Muscle layer of duodenum (tissue), 2 donors: ENCODE results near the gene ATXN7L3.
A peak's percentile ranks its signal among the peaks of the same experiment; 100 is the strongest.

Experiments
- H3K27ac ChIP-seq: one replicate; pipeline ENCODE4 v1.7.0; 2013; ENCODE audit warnings: mild to moderate bottlenecking, low read length
- H3K27me3 ChIP-seq: one replicate; pipeline ENCODE4 v1.7.0; 2013; ENCODE audit warnings: low read depth, mild to moderate bottlenecking, control low read depth, low read length
- H3K36me3 ChIP-seq, 2 donors: one replicate each; pipeline ENCODE4 v1.7.0; 2013; ENCODE audit warnings: low read length in 2 of 2, control low read depth in 1 of 2, mild to moderate bottlenecking in 1 of 2; ENCODE audit not compliant: insufficient read depth in 2 of 2, control insufficient read depth in 1 of 2
- H3K4me1 ChIP-seq, 2 donors: one replicate each; pipeline ENCODE4 v1.7.0; 2013; ENCODE audit warnings: low read length in 2 of 2, mild to moderate bottlenecking in 2 of 2, control low read depth in 1 of 2, moderate library complexity in 1 of 2; ENCODE audit not compliant: insufficient read depth in 2 of 2, control insufficient read depth in 1 of 2
- H3K4me3 ChIP-seq, 2 donors: one replicate each; pipeline ENCODE4 v1.7.0; 2013; ENCODE audit warnings: low read length in 2 of 2, low read depth in 1 of 2, mild to moderate bottlenecking in 1 of 2
- H3K9me3 ChIP-seq, 2 donors: one replicate each; pipeline ENCODE4 v1.7.0; 2013; ENCODE audit warnings: low read length in 2 of 2, control low read depth in 1 of 2, mild to moderate bottlenecking in 1 of 2; ENCODE audit not compliant: control insufficient read depth in 1 of 2
- donor health status: healthy.

ATXN7L3 gene

DNA sequence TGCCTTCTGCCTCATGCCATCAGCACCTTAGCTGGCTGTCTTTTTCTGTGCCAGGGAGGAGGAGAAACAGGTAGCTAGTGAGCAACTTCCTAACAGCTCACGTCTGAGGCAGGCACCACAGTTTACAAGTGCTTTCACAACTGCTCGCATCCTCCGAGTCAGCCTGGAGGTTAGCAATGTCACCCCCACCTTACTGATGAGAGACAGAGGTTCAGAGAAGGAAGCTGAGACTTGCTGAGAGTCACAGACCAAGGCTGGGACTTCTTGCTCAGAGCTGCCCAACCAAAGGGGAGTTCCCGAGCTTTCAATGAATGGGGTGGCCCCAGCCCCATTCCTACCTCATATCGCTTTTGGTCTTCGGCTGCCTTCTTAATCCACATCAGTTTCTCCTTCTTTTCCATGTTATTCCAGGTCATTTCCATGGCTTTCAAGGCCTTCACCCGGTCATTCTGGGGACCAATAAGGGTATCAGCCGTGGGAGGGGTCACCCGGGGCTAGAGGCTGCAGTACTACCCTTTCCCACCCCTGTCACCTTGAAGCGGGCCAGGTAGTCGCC, 10.2 kb upstream of the ATXN7L3 start:
- no peaks in the 10 kb centered on the region for H3K9me3 ChIP-seq
- no peak overlapping the region for H3K4me3 ChIP-seq
- H3K36me3 ChIP-seq = peaks cover 43 to 58% of the 10 kb centered on the region in 2 donors
- H3K27me3 ChIP-seq = no peaks in the 10 kb centered on the region
- peak overlapping the region; percentile 31 for H3K27ac ChIP-seq
- H3K4me1 ChIP-seq = peaks cover 2 to 19% of the 10 kb centered on the region in 2 donors

DNA sequence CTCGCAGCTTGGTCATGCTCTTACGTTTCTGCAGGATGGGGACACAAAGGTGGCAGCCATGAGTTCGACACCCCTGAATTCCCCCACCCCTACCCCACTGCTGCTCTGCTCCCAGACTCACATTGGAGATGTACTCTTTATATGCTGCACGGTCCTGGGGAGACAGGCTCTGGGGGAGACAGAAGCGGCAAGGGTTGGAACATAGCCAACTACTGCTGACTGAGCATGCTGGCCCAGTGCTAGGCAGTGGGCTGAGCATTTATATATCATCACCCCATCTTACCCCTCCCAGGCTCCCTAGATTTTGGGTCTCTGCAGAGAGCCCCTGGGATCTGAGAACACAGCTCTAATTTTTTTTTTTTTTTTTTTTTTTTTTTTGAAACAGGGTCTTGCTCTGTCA, 8.1 kb upstream of the ATXN7L3 start:
- peaks cover 29 to 47% of the 10 kb centered on the region in 2 donors for H3K36me3 ChIP-seq
- H3K9me3 ChIP-seq = no peaks in the 10 kb centered on the region
- H3K4me1 ChIP-seq = peaks cover 9 to 22% of the 10 kb centered on the region in 2 donors
- H3K27me3 ChIP-seq = no peaks in the 10 kb centered on the region
- H3K27ac ChIP-seq = no peak overlapping the region
- H3K4me3 ChIP-seq = no peak overlapping the region

GRCh38 chr17:44207319-44207718, 7.6 kb upstream of the ATXN7L3 start:
- Histone ChIP-seq H3K27ac (no peak overlapping the region), H3K9me3 (no peaks in the 10 kb centered on the region), H3K27me3 (no peaks in the 10 kb centered on the region), H3K4me1 (peaks cover 9 to 22% of the 10 kb centered on the region in 2 donors), H3K4me3 (no peak overlapping the region), H3K36me3 (peaks cover 29 to 47% of the 10 kb centered on the region in 2 donors)

DNA sequence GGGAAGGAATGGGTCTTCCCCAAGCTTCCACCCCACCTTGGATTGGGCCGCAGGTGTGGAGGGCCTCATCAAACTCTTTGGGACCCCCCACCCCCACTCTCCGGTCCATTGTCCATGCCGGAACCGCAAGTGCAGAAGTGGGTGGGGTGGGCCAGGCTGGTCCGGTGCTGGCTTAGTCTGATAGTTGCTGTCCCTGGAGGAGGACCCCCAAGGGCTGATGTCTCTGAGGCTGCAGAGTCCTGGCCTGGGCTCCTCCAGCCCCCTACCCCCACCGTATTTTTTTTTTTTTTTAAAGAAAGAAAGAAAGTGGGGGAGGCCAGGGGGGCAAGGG, 7.1 kb upstream of the ATXN7L3 start:
- Histone ChIP-seq H3K9me3 (no peaks in the 10 kb centered on the region), H3K36me3 (peaks cover 29 to 47% of the 10 kb centered on the region in 2 donors), H3K4me3 (no peak overlapping the region), H3K27ac (no peak overlapping the region), H3K27me3 (no peaks in the 10 kb centered on the region), H3K4me1 (peaks cover 9 to 22% of the 10 kb centered on the region in 2 donors)

- Histone ChIP-seq H3K9me3 (no peaks in the 10 kb centered on the region), H3K36me3 (peaks cover 25 to 43% of the 10 kb centered on the region in 2 donors), H3K27ac (no peak overlapping the region), H3K27me3 (no peaks in the 10 kb centered on the region), H3K4me1 (peaks cover 9 to 20% of the 10 kb centered on the region in 2 donors), H3K4me3 (no peak overlapping the region)
Measured at GRCh38 chr17:44205962-44206824, 6.5 kb upstream of the ATXN7L3 start.

GRCh38 chr17:44204441-44204882, 4.8 kb upstream of the ATXN7L3 start:
- Histone ChIP-seq H3K4me3 (no peak overlapping the region), H3K36me3 (peaks cover 16 to 30% of the 10 kb centered on the region in 2 donors), H3K27me3 (no peaks in the 10 kb centered on the region), H3K4me1 (peaks cover 7 to 11% of the 10 kb centered on the region in 2 donors), H3K27ac (no peak overlapping the region), H3K9me3 (no peaks in the 10 kb centered on the region)

- Histone ChIP-seq H3K27me3 (no peaks in the 10 kb centered on the region), H3K27ac (no peak overlapping the region), H3K4me1 (peaks cover 7 to 11% of the 10 kb centered on the region in 2 donors), H3K4me3 (no peak overlapping the region), H3K36me3 (peaks cover 11 to 27% of the 10 kb centered on the region in 2 donors), H3K9me3 (no peaks in the 10 kb centered on the region)
Measured at GRCh38 chr17:44203731-44204440, 4.2 kb upstream of the ATXN7L3 start.

- H3K4me1 ChIP-seq = peaks cover 12 to 21% of the 10 kb centered on the region in 2 donors
- no peak overlapping the region for H3K4me3 ChIP-seq
Measured at GRCh38 chr17:44202756-44203155, 3.1 kb upstream of the ATXN7L3 start.

DNA sequence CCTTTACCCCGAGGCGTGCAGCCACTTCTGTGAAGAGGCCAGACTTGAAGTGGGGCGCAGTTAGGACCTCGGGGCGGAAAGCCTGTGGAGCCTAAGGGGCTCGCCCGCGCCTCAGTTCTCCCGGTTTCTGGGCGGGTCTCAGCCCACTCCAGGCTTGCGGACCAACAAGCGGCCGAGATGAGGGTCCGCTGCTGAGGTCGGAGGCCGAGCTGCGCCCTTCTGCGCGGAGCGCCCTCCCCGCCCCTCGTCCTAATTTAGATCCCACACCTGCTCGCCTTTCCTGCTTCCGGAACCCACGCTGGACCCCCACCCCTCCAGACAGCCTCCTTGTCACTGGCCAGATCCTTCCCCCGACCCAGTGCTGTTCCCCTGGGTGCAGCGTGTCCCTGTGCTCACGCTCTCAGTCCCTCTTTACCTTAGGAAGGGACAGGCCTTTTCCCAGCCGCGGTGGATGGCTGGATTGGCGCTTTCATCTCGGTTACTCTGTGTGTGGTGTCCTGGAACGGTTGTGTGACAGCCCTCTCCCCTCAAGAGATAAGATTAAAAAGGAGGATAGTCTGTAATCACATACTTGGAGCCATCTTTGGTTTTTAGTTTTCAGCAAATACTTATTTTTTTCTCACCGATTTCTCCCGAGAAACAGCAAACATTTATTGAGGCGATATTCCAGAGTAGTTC, 933 bp upstream of the ATXN7L3 start:
- H3K4me1 ChIP-seq = peaks cover 12 to 31% of the 10 kb centered on the region in 2 donors
- no peaks in the 10 kb centered on the region for H3K9me3 ChIP-seq

More at GRCh38 chr17:44202756-44203155, 3.1 kb upstream of the ATXN7L3 start:
- Histone ChIP-seq H3K27ac (no peak overlapping the region), H3K9me3 (no peaks in the 10 kb centered on the region), H3K36me3 (peaks cover 5 to 15% of the 10 kb centered on the region in 2 donors), H3K27me3 (no peaks in the 10 kb centered on the region)

GRCh38 chr17:44198721-44199552, 747 bp downstream of the ATXN7L3 start:
- peaks cover 20 to 29% of the 10 kb centered on the region in 2 donors for H3K36me3 ChIP-seq
- peaks cover 6 to 31% of the 10 kb centered on the region in 2 donors for H3K4me1 ChIP-seq
- H3K9me3 ChIP-seq = no peaks in the 10 kb centered on the region
- H3K27me3 ChIP-seq = no peaks in the 10 kb centered on the region
- peak overlapping the region; percentile 71 to 79 for H3K4me3 ChIP-seq
- H3K27ac ChIP-seq = peak overlapping the region; percentile 94

More for the DNA sequence above, 933 bp upstream of the ATXN7L3 start:
- Histone ChIP-seq H3K4me3 (peak overlapping the region; percentile 67 to 76), H3K27me3 (no peaks in the 10 kb centered on the region), H3K27ac (peak overlapping the region; percentile 85), H3K36me3 (peaks cover 4 to 12% of the 10 kb centered on the region in 2 donors)
